ENCODE results near the gene LIF. TPM values are rescaled to one million over a fixed set of nuclear protein-coding genes. Genes with fewer than 3 reads are reported as not detected.

LIF gene
- total and polyA plus RNA-seq, 4 donors: 0.08 to 0.10 (median 0.09) TPM; not detected in 1

DNA sequence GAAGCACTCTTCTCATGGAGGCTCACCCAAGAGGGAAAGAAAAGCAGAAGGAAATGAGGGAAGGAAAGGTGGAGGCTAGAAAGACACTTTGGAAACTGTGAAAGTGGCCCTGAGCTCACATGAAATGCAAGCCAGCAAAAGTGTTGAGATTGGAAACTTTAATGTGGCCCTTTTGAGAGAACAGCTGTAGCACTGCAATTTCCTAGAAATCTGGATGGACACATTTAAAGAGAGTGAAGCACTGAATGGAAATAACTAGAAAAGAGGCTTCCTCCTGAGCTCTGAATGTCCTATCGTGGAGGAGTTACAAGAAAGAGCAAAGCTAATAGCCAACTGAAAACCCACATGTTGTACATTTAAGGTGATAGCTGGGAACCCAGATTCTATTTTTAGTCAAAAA is 56.0 kb downstream of the LIF start:
- Histone ChIP-seq H3K27ac (ENCODE audit: low read depth in 1 of 2, low read length in 2 of 2) (no peak overlapping the region), H3K9ac (ENCODE audit: low read depth in 1 of 2, low read length in 2 of 2) (no peak overlapping the region), H3K4me3 (ENCODE audit: low read depth in 1 of 3, low read length in 3 of 3) (no peak overlapping the region), H3K36me3 (ENCODE audit: control insufficient read depth in 4 of 4, insufficient read depth in 3 of 4, low read depth in 1 of 4, low read length in 3 of 4) (no peaks in the 10 kb centered on the region), H3K9me3 (ENCODE audit: control insufficient read depth in 4 of 4, low read length in 3 of 4) (no peaks in the 10 kb centered on the region), H3K27me3 (ENCODE audit: control insufficient read depth in 4 of 4, insufficient read depth in 4 of 4, low read length in 3 of 4) (no peaks in the 10 kb centered on the region), H3K4me1 (ENCODE audit: control insufficient read depth in 4 of 4, insufficient read depth in 4 of 4, low read length in 3 of 4) (no peaks in the 10 kb centered on the region)
- DNase-seq (ENCODE audit: low spot score): no peak
- WGBS: 81% methylated on average over 1 of the region's 1 CpG
- TF ChIP-seq RAD21 (IDR thresholded peaks at IDR 0.05) (no peak), EGR1 (IDR thresholded peaks at IDR 0.05; ENCODE audit: low read depth in 2 of 2) (no peak), TAF1 (conservative IDR thresholded peaks at IDR 0.05) (no peak), SP1 (IDR thresholded peaks at IDR 0.05) (no peak), YY1 (IDR thresholded peaks at IDR 0.05) (no peak), JUND (IDR thresholded peaks at IDR 0.05) (no peak)
- TF ChIP-seq, protein P1, sequence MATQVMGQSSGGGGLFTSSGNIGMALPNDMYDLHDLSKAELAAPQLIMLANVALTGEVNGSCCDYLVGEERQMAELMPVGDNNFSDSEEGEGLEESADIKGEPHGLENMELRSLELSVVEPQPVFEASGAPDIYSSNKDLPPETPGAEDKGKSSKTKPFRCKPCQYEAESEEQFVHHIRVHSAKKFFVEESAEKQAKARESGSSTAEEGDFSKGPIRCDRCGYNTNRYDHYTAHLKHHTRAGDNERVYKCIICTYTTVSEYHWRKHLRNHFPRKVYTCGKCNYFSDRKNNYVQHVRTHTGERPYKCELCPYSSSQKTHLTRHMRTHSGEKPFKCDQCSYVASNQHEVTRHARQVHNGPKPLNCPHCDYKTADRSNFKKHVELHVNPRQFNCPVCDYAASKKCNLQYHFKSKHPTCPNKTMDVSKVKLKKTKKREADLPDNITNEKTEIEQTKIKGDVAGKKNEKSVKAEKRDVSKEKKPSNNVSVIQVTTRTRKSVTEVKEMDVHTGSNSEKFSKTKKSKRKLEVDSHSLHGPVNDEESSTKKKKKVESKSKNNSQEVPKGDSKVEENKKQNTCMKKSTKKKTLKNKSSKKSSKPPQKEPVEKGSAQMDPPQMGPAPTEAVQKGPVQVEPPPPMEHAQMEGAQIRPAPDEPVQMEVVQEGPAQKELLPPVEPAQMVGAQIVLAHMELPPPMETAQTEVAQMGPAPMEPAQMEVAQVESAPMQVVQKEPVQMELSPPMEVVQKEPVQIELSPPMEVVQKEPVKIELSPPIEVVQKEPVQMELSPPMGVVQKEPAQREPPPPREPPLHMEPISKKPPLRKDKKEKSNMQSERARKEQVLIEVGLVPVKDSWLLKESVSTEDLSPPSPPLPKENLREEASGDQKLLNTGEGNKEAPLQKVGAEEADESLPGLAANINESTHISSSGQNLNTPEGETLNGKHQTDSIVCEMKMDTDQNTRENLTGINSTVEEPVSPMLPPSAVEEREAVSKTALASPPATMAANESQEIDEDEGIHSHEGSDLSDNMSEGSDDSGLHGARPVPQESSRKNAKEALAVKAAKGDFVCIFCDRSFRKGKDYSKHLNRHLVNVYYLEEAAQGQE (IDR thresholded peaks at IDR 0.05): no peak
- TF ChIP-seq, protein P2, sequence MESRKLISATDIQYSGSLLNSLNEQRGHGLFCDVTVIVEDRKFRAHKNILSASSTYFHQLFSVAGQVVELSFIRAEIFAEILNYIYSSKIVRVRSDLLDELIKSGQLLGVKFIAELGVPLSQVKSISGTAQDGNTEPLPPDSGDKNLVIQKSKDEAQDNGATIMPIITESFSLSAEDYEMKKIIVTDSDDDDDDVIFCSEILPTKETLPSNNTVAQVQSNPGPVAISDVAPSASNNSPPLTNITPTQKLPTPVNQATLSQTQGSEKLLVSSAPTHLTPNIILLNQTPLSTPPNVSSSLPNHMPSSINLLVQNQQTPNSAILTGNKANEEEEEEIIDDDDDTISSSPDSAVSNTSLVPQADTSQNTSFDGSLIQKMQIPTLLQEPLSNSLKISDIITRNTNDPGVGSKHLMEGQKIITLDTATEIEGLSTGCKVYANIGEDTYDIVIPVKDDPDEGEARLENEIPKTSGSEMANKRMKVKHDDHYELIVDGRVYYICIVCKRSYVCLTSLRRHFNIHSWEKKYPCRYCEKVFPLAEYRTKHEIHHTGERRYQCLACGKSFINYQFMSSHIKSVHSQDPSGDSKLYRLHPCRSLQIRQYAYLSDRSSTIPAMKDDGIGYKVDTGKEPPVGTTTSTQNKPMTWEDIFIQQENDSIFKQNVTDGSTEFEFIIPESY (IDR thresholded peaks at IDR 0.05): no peak
- TF ChIP-seq, protein P3, sequence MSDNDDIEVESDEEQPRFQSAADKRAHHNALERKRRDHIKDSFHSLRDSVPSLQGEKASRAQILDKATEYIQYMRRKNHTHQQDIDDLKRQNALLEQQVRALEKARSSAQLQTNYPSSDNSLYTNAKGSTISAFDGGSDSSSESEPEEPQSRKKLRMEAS (IDR thresholded peaks at IDR 0.05): no peak
- TF ChIP-seq, protein P4, sequence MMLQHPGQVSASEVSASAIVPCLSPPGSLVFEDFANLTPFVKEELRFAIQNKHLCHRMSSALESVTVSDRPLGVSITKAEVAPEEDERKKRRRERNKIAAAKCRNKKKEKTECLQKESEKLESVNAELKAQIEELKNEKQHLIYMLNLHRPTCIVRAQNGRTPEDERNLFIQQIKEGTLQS (IDR thresholded peaks at IDR 0.05): no peak

Other genes with a start within 250 kb of the LIF start
- gene HORMAD2, start 166.3 kb downstream of the LIF start, total RNA-seq: 1 to 10 TPM in 1 of 2 donors, not detected in 1; 2.8 TPM
- under 1 TPM; 0.44 to 0.47 TPM for gene HORMAD2, start 166.3 kb downstream of the LIF start, polyA plus RNA-seq
- under 1 TPM; 0.25 to 0.84 TPM for gene OSM, start 20.1 kb upstream of the LIF start, total RNA-seq
- under 1 TPM in 1 of 2 donors, not detected in 1; 0.09 TPM for gene OSM, start 20.1 kb upstream of the LIF start, polyA plus RNA-seq
- 1 to 10 TPM; 1.8 to 2.5 TPM for gene CASTOR1, start 42.7 kb upstream of the LIF start, total RNA-seq
- gene CASTOR1, start 42.7 kb upstream of the LIF start, polyA plus RNA-seq: 1 to 10 TPM; 2.2 to 5.4 TPM
- gene TBC1D10A, start 80.2 kb upstream of the LIF start, total RNA-seq: 1 to 10 TPM; 3.6 to 8.2 TPM
- 1 to 10 TPM; 8.2 to 9.2 TPM for gene TBC1D10A, start 80.2 kb upstream of the LIF start, polyA plus RNA-seq
- 10 to 100 TPM; 19.6 to 41.6 TPM for gene SF3A1, start 110.1 kb upstream of the LIF start, total RNA-seq
- 10 to 100 TPM; 22.7 to 25.0 TPM for gene SF3A1, start 110.1 kb upstream of the LIF start, polyA plus RNA-seq
- 1 to 10 TPM; 1.3 to 1.4 TPM for gene CCDC157, start 110.2 kb upstream of the LIF start, total RNA-seq
- gene CCDC157, start 110.2 kb upstream of the LIF start, polyA plus RNA-seq: under 1 TPM; 0.53 to 0.69 TPM
- gene RNF215, start 140.7 kb upstream of the LIF start, total RNA-seq: 1 to 10 TPM; 7.2 to 7.3 TPM
- 1 to 10 TPM in 1 of 2 donors, under 1 TPM in 1; 0.71 to 4.4 TPM for gene RNF215, start 140.7 kb upstream of the LIF start, polyA plus RNA-seq
- gene SEC14L2, start 150.3 kb upstream of the LIF start, total RNA-seq: 100 to 1,000 TPM in 1 of 2 donors, 1 to 10 TPM in 1; 6.5 to 110 TPM
- 10 to 100 TPM; 27.6 to 71.6 TPM for gene SEC14L2, start 150.3 kb upstream of the LIF start, polyA plus RNA-seq
- 1 to 10 TPM; 6.8 to 9.5 TPM for gene MTFP1, start 179.0 kb upstream of the LIF start, total RNA-seq
- gene MTFP1, start 179.0 kb upstream of the LIF start, polyA plus RNA-seq: 10 to 100 TPM in 1 of 2 donors, 1 to 10 TPM in 1; 8.2 to 20.2 TPM
- under 1 TPM in 1 of 2 donors, not detected in 1; 0.33 TPM for gene SEC14L3, start 225.3 kb upstream of the LIF start, total RNA-seq
- gene SEC14L3, start 225.3 kb upstream of the LIF start, polyA plus RNA-seq: under 1 TPM in 1 of 2 donors, not detected in 1; 0.32 TPM

Measured in liver (tissue), 9 donors.